ENCODE data around the gene MRPL41. TPM values are rescaled to one million over a fixed set of nuclear protein-coding genes. Genes with fewer than 3 reads are reported as not detected.
A peak's percentile ranks its signal among the peaks of the same experiment; 100 is the strongest.
"Not testable (repeated sequence)": the region's sequence is repeated elsewhere in the genome, so short reads cannot be mapped to it uniquely, and the experiment has no call there.

MRPL41 gene
- total and polyA plus RNA-seq, 2 of the 13 experiments (the other 11 are each of a cell fraction or from before 2014, with no cell fraction given): 20.9 to 54.0 TPM

DNA sequence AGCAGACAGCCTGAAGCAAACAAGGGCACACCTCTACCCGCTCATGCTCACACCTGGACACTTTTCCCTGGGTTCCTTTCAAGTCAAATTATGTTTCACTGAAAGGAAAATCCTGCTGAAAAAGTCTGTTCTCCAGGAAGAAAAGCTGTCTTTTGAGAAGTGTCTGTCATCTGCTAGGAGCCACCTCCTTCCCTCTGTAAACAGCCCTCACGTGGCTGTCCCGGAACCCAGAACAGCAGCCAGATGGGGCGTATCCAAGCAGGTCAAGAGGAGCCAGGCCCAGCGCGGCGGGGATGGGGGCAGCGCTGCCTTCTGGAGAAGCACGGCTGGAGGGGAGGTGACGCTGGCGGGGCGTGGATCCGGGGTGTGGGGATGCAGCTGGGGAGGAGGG lies 1.5 kb upstream of the MRPL41 start, which contains the start of gene PNPLA7 (continued):
- TF ChIP-seq, protein P1, sequence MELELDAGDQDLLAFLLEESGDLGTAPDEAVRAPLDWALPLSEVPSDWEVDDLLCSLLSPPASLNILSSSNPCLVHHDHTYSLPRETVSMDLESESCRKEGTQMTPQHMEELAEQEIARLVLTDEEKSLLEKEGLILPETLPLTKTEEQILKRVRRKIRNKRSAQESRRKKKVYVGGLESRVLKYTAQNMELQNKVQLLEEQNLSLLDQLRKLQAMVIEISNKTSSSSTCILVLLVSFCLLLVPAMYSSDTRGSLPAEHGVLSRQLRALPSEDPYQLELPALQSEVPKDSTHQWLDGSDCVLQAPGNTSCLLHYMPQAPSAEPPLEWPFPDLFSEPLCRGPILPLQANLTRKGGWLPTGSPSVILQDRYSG (CRISPR knock-in tag; IDR thresholded peaks at IDR 0.05): no peak
- TF ChIP-seq ZNF709 (CRISPR knock-in tag; IDR thresholded peaks at IDR 0.05) (no peak), KLF12 (CRISPR knock-in tag; IDR thresholded peaks at IDR 0.05; ENCODE audit: borderline replicate concordance) (no peak), MTA1 (CRISPR knock-in tag; IDR thresholded peaks at IDR 0.05; ENCODE audit: borderline replicate concordance) (no peak), SOX13 (IDR thresholded peaks at IDR 0.05) (no peak), SOX13 (CRISPR knock-in tag; conservative IDR thresholded peaks at IDR 0.05 in 1 of 2, IDR thresholded peaks at IDR 0.05 in 1 of 2) (peak in 1 of 2 experiments; percentile 41; a peak in 1 of 4 replicates)

- H3K4me1 ChIP-seq (ENCODE audit: insufficient read depth, low read length): peaks cover 23% of the 10 kb centered on the region
- H3K27ac ChIP-seq (ENCODE audit: extremely low read length, insufficient read depth, low read length): peak overlapping the region; percentile 80
- intact Hi-C loops (cut with micrococcal nuclease; ENCODE audit: unreplicated experiment); H3K9me3 ChIP-seq (ENCODE audit: low read length); H3K79me2 ChIP-seq (ENCODE audit: insufficient read depth, low read length); H3K27me3 ChIP-seq (ENCODE audit: control insufficient read depth in 1 of 2, insufficient read depth in 2 of 2, low read length in 2 of 2); DNase-seq (ENCODE audit: low spot score); in situ Hi-C loops (cut with HindIII; ENCODE audit: extremely low pct_ligation_motif_present, low pct_unique_long_range_greater_than_20kb); CTCF ChIA-PET (ENCODE audit: low intra/inter-chr PET ratio, low total read pairs); FAIRE-seq; POLR2A ChIA-PET; BruUV-seq (replicated peaks); ATAC-seq; H4K20me1 ChIP-seq (ENCODE audit: insufficient read depth, low read length); H2AFZ ChIP-seq (ENCODE audit: low read length): not testable (repeated sequence)
- H3K4me2 ChIP-seq (ENCODE audit: low read depth, low read length): peak overlapping the region; percentile 61
- 0% methylated on average over 2 of the region's 17 CpGs for whole genome bisulfite sequencing (ENCODE audit: low lambda C conversion rate)
- H3K4me3 ChIP-seq (replicated peaks in 1 of 3; ENCODE audit: insufficient read depth in 1 of 3, low read depth in 2 of 3, low read length in 3 of 3): peak overlapping the region; percentile 45 to 76 (median 60); a peak in 5 of 6 replicates
- peak overlapping the region; percentile 75 for H3K9ac ChIP-seq (ENCODE audit: insufficient read depth, low read depth, low read length)
- 0 out of 2 replicates have a peak, but pooled peaks have one; percentile 4 for TF ChIP-seq SPEN (CRISPR knock-in tag; IDR thresholded peaks at IDR 0.05; ENCODE audit: low read depth)
- H3K36me3 ChIP-seq (replicated peaks in 1 of 2; ENCODE audit: control insufficient read depth in 1 of 2, insufficient read depth in 2 of 2, low read length in 2 of 2): peaks cover 6 to 15% of the 10 kb centered on the region in 2 experiments
Measured at GRCh38 chr9:137550958-137551263, 768 bp upstream of the MRPL41 start.

Data from HepG2 (cell line).